SK-N-SH (cell line): ENCODE results near the gene EML1. TPM values are rescaled to one million over a fixed set of nuclear protein-coding genes. Genes with fewer than 3 reads are reported as not detected.

Experiments used
- CTCF ChIA-PET: fragments of 300-600, 350-600 bp; formaldehyde crosslinking; extraction: SDS; loops from one replicate; lab custom pipeline; 2021; lab: Yijun Ruan, JAX
- POLR2A ChIA-PET: fragments of 350-600 bp; sonication (Branson Sonifier 250); formaldehyde crosslinking; extraction: SDS; loops from one replicate; lab custom pipeline; 2020; ENCODE audit warnings: antibody characterized with exemption, inconsistent platforms; lab: Yijun Ruan, JAX
- DNase-seq: peaks from one replicate; pipeline ENCODE4 v3.0.0; 2012
- H2AFZ ChIP-seq: fragments of 200-600 bp; sonication (generic); 2 replicates; pipeline ENCODE4 v1.8.1; 2016; ENCODE audit warnings: antibody characterized with exemption, mild to moderate bottlenecking, low read depth
- H3F3A ChIP-seq: fragments of 200-600 bp; sonication (generic); replicated peaks from 2 replicates; pipeline ENCODE3; 2016; ENCODE audit warnings: antibody characterized with exemption, mild to moderate bottlenecking; ENCODE audit not compliant: insufficient read depth
- H3K27ac ChIP-seq, 2 experiments: fragments of 200-500 bp in 1 of 2; fragments of 200-600 bp in 1 of 2; sonication (Bioruptor generic) in 1 of 2; sonication (generic), shearing (Covaris generic) in 1 of 2; 2 replicates each; pipeline versions ENCODE4 v1.5.1 to v1.6.1; 2014 to 2016; ENCODE audit warnings: low read depth in 2 of 2, inconsistent platforms in 1 of 2, low read length in 1 of 2, mild to moderate bottlenecking in 1 of 2, mixed read lengths in 1 of 2
- H3K27me3 ChIP-seq: fragments of 200-600 bp; sonication (generic), shearing (Covaris generic); 2 replicates; pipeline ENCODE4 v1.6.1; 2016; ENCODE audit warnings: mixed run types; ENCODE audit not compliant: insufficient read depth
- H3K36me3 ChIP-seq, 2 experiments: fragments of 200-500 bp in 1 of 2; fragments of 200-600 bp in 1 of 2; sonication (Bioruptor generic) in 1 of 2; sonication (generic) in 1 of 2; replicated peaks in 1 of 2; 2 replicates each; pipeline versions ENCODE3 to v1.5.1; 2014 to 2016; ENCODE audit warnings: low read length in 1 of 2, mild to moderate bottlenecking in 1 of 2; ENCODE audit not compliant: insufficient read depth in 2 of 2, control insufficient read depth in 1 of 2
- H3K4me1 ChIP-seq, 2 experiments: fragments of 200-500 bp in 1 of 2; fragments of 200-600 bp in 1 of 2; sonication (Bioruptor generic) in 1 of 2; sonication (generic), shearing (Covaris generic) in 1 of 2; 2 replicates each; pipeline versions ENCODE4 v1.5.1 to v1.6.1; 2014 to 2016; ENCODE audit warnings: low read depth in 1 of 2, low read length in 1 of 2, mixed run types in 1 of 2; ENCODE audit not compliant: insufficient read depth in 2 of 2, control insufficient read depth in 1 of 2
- H3K4me2 ChIP-seq: fragments of 200-600 bp; sonication (generic), shearing (Covaris generic); 2 replicates; pipeline ENCODE4 v1.6.1; 2017; ENCODE audit warnings: mixed run types
- H3K4me3 ChIP-seq, 2 experiments: fragments of 200-500 bp in 1 of 2; fragments of 200-600 bp in 1 of 2; sonication (Bioruptor generic) in 1 of 2; sonication (generic), shearing (Covaris generic) in 1 of 2; 2 replicates each; pipeline versions ENCODE4 v1.5.1 to v1.8.1; 2014 to 2016; ENCODE audit warnings: low read depth in 2 of 2, inconsistent platforms in 1 of 2, low read length in 1 of 2, mild to moderate bottlenecking in 1 of 2, mixed read lengths in 1 of 2, moderate library complexity in 1 of 2
- H3K79me2 ChIP-seq: fragments of 200-600 bp; sonication (generic); 2 replicates; pipeline ENCODE4 v1.8.1; 2017; ENCODE audit warnings: mild to moderate bottlenecking; ENCODE audit not compliant: insufficient read depth
- H3K9ac ChIP-seq: fragments of 200-600 bp; sonication (generic); 2 replicates; pipeline ENCODE4 v1.6.1; 2017; ENCODE audit warnings: mixed run types
- H3K9me2 ChIP-seq: fragments of 200-600 bp; sonication (generic); 2 replicates; pipeline ENCODE4 v1.6.1; 2017; ENCODE audit warnings: mixed run types
- H3K9me3 ChIP-seq: fragments of 200-600 bp; sonication (generic); 2 replicates; pipeline ENCODE4 v1.6.1; 2017; ENCODE audit warnings: mixed run types, mild to moderate bottlenecking, moderate library complexity
- H4K20me1 ChIP-seq: fragments of 200-600 bp; sonication (generic); 2 replicates; pipeline ENCODE4 v1.6.1; 2017; ENCODE audit warnings: mild to moderate bottlenecking, mixed run types; ENCODE audit not compliant: insufficient read depth
- CHD2 ChIP-seq: fragments of 150-350 bp; IDR thresholded peaks from 2 replicates; pipeline ENCODE4 v1.6.1; 2018; ENCODE audit warnings: low read length; ENCODE audit not compliant: partially characterized antibody
- ELF1 ChIP-seq: IDR thresholded peaks from 2 replicates; pipeline ENCODE4 v1.4.0; 2012
- EP300 ChIP-seq, 2 experiments: IDR thresholded peaks; 2 replicates each; pipeline versions ENCODE4 v1.4.0 to v1.6.1; 2012; ENCODE audit warnings: borderline replicate concordance in 1 of 2, low read depth in 1 of 2, low read length in 1 of 2
- FOXJ3 ChIP-seq: sonication (generic); formaldehyde crosslinking; IDR thresholded peaks from 2 replicates; pipeline ENCODE4 v1.5.1; 2020; ENCODE audit warnings: mild to moderate bottlenecking, missing genetic modification reagents
- FOXM1 ChIP-seq: IDR thresholded peaks from 2 replicates; pipeline ENCODE4 v1.4.0; 2012; ENCODE audit warnings: low read depth, mild to moderate bottlenecking
- GATA2 ChIP-seq: sonication (generic); formaldehyde crosslinking; IDR thresholded peaks from 2 replicates; pipeline ENCODE4 v1.5.0; 2020; ENCODE audit warnings: mild to moderate bottlenecking, missing genetic modification reagents
- IRF3 ChIP-seq: fragments of 150-350 bp; IDR thresholded peaks from 2 replicates; pipeline ENCODE4 v1.6.1; 2016; ENCODE audit warnings: mild to moderate bottlenecking, low read depth, low read length
- MXI1 ChIP-seq: IDR thresholded peaks from 2 replicates; pipeline ENCODE4 v1.6.1; 2012; ENCODE audit warnings: mild to moderate bottlenecking, low read depth, low read length, improper control_type of control experiment
- NRF1 ChIP-seq: IDR thresholded peaks from 2 replicates; pipeline ENCODE4 v1.6.1; 2012; ENCODE audit warnings: low read depth, mild to moderate bottlenecking, low read length
- PBX3 ChIP-seq: IDR thresholded peaks from 2 replicates; pipeline ENCODE4; 2012
- RAD21 ChIP-seq: IDR thresholded peaks from 2 replicates; pipeline ENCODE4 v1.6.1; 2012; ENCODE audit warnings: mild to moderate bottlenecking, low read length
- RCOR1 ChIP-seq: fragments of 150-350 bp; IDR thresholded peaks from 2 replicates; pipeline ENCODE4 v1.6.1; 2017; ENCODE audit warnings: antibody characterized with exemption, low read length
- RXRA ChIP-seq: IDR thresholded peaks from 2 replicates; pipeline ENCODE4 v1.4.0; 2012; ENCODE audit warnings: low read depth, mild to moderate bottlenecking, borderline replicate concordance
- SIN3A ChIP-seq: IDR thresholded peaks from 2 replicates; pipeline ENCODE4 v1.6.1; 2012; ENCODE audit warnings: low read depth, mild to moderate bottlenecking, low read length, moderate library complexity, borderline replicate concordance
- TAF1 ChIP-seq: IDR thresholded peaks from 2 replicates; pipeline ENCODE4 v1.6.1; 2012; ENCODE audit warnings: low read depth, mild to moderate bottlenecking, low read length, moderate library complexity, borderline replicate concordance
- TCF12 ChIP-seq: IDR thresholded peaks from 2 replicates; pipeline ENCODE4 v1.4.0; 2012
- ZBTB33 ChIP-seq: IDR thresholded peaks from 2 replicates; pipeline ENCODE4 v1.4.0; 2012; ENCODE audit warnings: low read depth, borderline replicate concordance
- WGBS: methylation state at CpG from one replicate; pipeline ENCODE4 v1.1.6; 2017; ENCODE audit warnings: low lambda C conversion rate; 5-methylcytosine and 5-hydroxymethylcytosine counted together
- polyA plus RNA-seq, 3 experiments: library from polyadenylated mRNA; depleted of rRNA; stranded (reverse); fragments of >200 nt; gene quantifications; 2 replicates each; pipeline ENCODE4 v1.2.3, GENCODE V29; 2012
- TF ChIP-seq, protein P1 (sequence below): IDR thresholded peaks from 2 replicates; pipeline ENCODE4 v1.4.0; 2012; ENCODE audit warnings: low read depth
- TF ChIP-seq, protein P2 (sequence below): IDR thresholded peaks from 2 replicates; pipeline ENCODE4 v1.4.0; 2012; ENCODE audit warnings: low read depth, borderline replicate concordance

Gene EML1
- polyA plus RNA-seq, 1 of the 3 experiments (the other 2 are of a cell fraction): 6.3 TPM

DNA sequence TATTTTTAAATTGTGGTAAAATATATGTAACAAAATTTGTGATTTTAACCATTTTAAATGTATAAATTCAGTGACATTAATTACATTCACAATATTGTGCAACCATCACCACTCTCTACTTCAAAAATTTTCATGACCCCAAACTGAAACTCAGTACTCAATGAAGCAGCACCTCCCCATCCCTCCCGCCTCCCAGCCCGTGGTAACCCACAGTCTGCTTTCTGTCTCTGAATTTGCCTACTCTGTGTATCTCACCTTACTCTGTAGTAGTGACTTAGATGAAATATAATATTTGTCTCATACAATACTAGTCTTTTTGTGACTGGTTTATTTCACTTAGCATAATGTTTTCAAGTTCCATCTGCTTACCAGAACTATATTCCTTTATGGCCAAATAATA lies 36.2 kb downstream of the EML1 start (continued):
- no peak for TF ChIP-seq FOXJ3 (CRISPR knock-in tag)

GRCh38 chr14:99831303-99831702 lies 38.1 kb downstream of the EML1 start:
- Histone ChIP-seq H3K27ac (no peak overlapping the region), H3K27me3 (no peaks in the 10 kb centered on the region), H3K79me2 (peaks cover 2% of the 10 kb centered on the region), H3K4me1 (no peaks in the 10 kb centered on the region), H3K9ac (no peak overlapping the region), H4K20me1 (no peaks in the 10 kb centered on the region), H3K36me3 (no peaks in the 10 kb centered on the region), H3K4me3 (no peak overlapping the region), H2AFZ (no peak overlapping the region), H3K9me2 (no peaks in the 10 kb centered on the region), H3F3A (no peaks in the 10 kb centered on the region), H3K9me3 (no peaks in the 10 kb centered on the region), H3K4me2 (no peak overlapping the region)
- TF ChIP-seq TAF1 (no peak), TCF12 (no peak), SIN3A (no peak), RXRA (no peak), EP300 (IDR thresholded peaks at IDR 0.05; ENCODE audit: borderline replicate concordance in 1 of 2, low read depth in 1 of 2, low read length in 1 of 2) (no peak), MXI1 (no peak), GATA2 (CRISPR knock-in tag) (no peak), IRF3 (no peak), PBX3 (no peak), ELF1 (no peak), FOXM1 (no peak), RCOR1 (no peak), ZBTB33 (no peak), NRF1 (no peak), CHD2 (no peak), RAD21 (no peak)
- TF ChIP-seq, protein P1, sequence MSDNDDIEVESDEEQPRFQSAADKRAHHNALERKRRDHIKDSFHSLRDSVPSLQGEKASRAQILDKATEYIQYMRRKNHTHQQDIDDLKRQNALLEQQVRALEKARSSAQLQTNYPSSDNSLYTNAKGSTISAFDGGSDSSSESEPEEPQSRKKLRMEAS: no peak
- TF ChIP-seq, protein P2, sequence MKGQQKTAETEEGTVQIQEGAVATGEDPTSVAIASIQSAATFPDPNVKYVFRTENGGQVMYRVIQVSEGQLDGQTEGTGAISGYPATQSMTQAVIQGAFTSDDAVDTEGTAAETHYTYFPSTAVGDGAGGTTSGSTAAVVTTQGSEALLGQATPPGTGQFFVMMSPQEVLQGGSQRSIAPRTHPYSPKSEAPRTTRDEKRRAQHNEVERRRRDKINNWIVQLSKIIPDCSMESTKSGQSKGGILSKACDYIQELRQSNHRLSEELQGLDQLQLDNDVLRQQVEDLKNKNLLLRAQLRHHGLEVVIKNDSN: no peak
- ChIA-PET CTCF (interaction anchor here (0.7 to 1.4 kb wide), 4 partner anchors 9 to 54 kb away, joined by 3 to 5 read pairs (median 4); no protein-coding TSS in a partner anchor), POLR2A (no interaction called here)
- DNase-seq: no peak
- WGBS: 86% methylated on average over 4 of the region's 5 CpGs
